D721Med (cell line): ENCODE data around the gene GP2.
"Not testable (repeated sequence)": the region's sequence is repeated elsewhere in the genome, so short reads cannot be mapped to it uniquely, and the experiment has no call there.

Source experiments
- DNase-seq: peaks from one replicate; pipeline ENCODE4 v3.0.0; 2011; ENCODE audit warnings: low spot score; ENCODE audit not compliant: insufficient read length
- FAIRE-seq: peaks from 2 replicates; lab custom pipeline; 2011; peaks lifted over from hg19 to GRCh38; lab: Jason Lieb, UNC
- CTCF ChIP-seq: IDR thresholded peaks from 2 replicates; pipeline ENCODE4 v1.5.1; 2012; ENCODE audit warnings: mild to moderate bottlenecking, control low read depth; ENCODE audit not compliant: insufficient read depth; ENCODE audit errors: missing control alignments

The GP2 gene

GRCh38 chr16:20326321-20326720 is 992 bp downstream of the GP2 start:
- FAIRE-seq: no peak
- DNase-seq: no peak
- TF ChIP-seq CTCF: no peak

GRCh38 chr16:20325005-20325404 is 2.3 kb downstream of the GP2 start:
- no peak for DNase-seq
- no peak for TF ChIP-seq CTCF
- FAIRE-seq: no peak

GRCh38 chr16:20323591-20324117 is 3.7 kb downstream of the GP2 start:
- DNase-seq (no peak), FAIRE-seq (no peak)
- no peak for TF ChIP-seq CTCF

- TF ChIP-seq CTCF: no peak
- DNase-seq (no peak), FAIRE-seq (no peak)
Measured at GRCh38 chr16:20322696-20323095, 4.6 kb downstream of the GP2 start.

GRCh38 chr16:20321671-20322070 is 5.6 kb downstream of the GP2 start:
- no peak for TF ChIP-seq CTCF
- FAIRE-seq (no peak), DNase-seq (no peak)

- not testable (repeated sequence) for DNase-seq, FAIRE-seq
Measured at GRCh38 chr16:20321051-20321450, 6.3 kb downstream of the GP2 start.

GRCh38 chr16:20320592-20320991 is 6.7 kb downstream of the GP2 start:
- TF ChIP-seq CTCF: no peak
- DNase-seq (no peak), FAIRE-seq (no peak)

GRCh38 chr16:20320178-20320577 is 7.1 kb downstream of the GP2 start:
- FAIRE-seq (no peak), DNase-seq (no peak)
- no peak for TF ChIP-seq CTCF
